GM23248 (cell line): Measurements from ENCODE around the gene ELAC2. TPM values are rescaled to one million over a fixed set of nuclear protein-coding genes. Genes with fewer than 3 reads are reported as not detected.

ENCODE experiments used
- DNase-seq: peaks from one replicate; pipeline ENCODE4 v3.0.0-alpha.2; 2015
- H2AFZ ChIP-seq: fragments of 200-600 bp; sonication (generic); 2 replicates; pipeline ENCODE4 v1.6.1; 2016; ENCODE audit warnings: antibody characterized with exemption
- H3F3A ChIP-seq: fragments of 200-600 bp; sonication (generic); 2 replicates; pipeline ENCODE4 v1.6.1; 2016; ENCODE audit warnings: mild to moderate bottlenecking, antibody characterized with exemption, mixed run types; ENCODE audit not compliant: insufficient read depth
- H3K27ac ChIP-seq: fragments of 200-600 bp; sonication (generic); 2 replicates; pipeline ENCODE4 v1.5.1; 2016; ENCODE audit warnings: mild to moderate bottlenecking
- H3K27me3 ChIP-seq: fragments of 200-600 bp; sonication (generic); replicated peaks from 2 replicates; pipeline ENCODE4 v1.6.1; 2016; ENCODE audit warnings: mild to moderate bottlenecking; ENCODE audit not compliant: insufficient read depth
- H3K36me3 ChIP-seq: fragments of 200-600 bp; sonication (generic); 2 replicates; pipeline ENCODE4 v1.6.1; 2016; ENCODE audit warnings: low read depth, mild to moderate bottlenecking
- H3K4me1 ChIP-seq: fragments of 200-600 bp; sonication (generic); 2 replicates; pipeline ENCODE4 v1.6.1; 2016; ENCODE audit warnings: mild to moderate bottlenecking; ENCODE audit not compliant: insufficient read depth
- H3K4me2 ChIP-seq: fragments of 200-600 bp; sonication (generic); one replicate; pipeline ENCODE4 v1.6.1; 2016; ENCODE audit warnings: mild to moderate bottlenecking; ENCODE audit not compliant: unreplicated experiment
- H3K4me3 ChIP-seq: fragments of 200-600 bp; sonication (generic); 2 replicates; pipeline ENCODE4 v1.5.1; 2016; ENCODE audit warnings: mild to moderate bottlenecking
- H3K79me2 ChIP-seq: fragments of 200-600 bp; sonication (generic); 2 replicates; pipeline ENCODE4 v1.6.1; 2016; ENCODE audit warnings: mild to moderate bottlenecking; ENCODE audit not compliant: insufficient read depth
- H3K9ac ChIP-seq: fragments of 200-600 bp; sonication (generic); 2 replicates; pipeline ENCODE4 v1.6.1; 2016; ENCODE audit warnings: mild to moderate bottlenecking
- H3K9me2 ChIP-seq: fragments of 200-600 bp; sonication (generic); 2 replicates; pipeline ENCODE4 v1.6.1; 2016; ENCODE audit warnings: mixed run types, mild to moderate bottlenecking, moderate library complexity; ENCODE audit not compliant: insufficient read depth
- H3K9me3 ChIP-seq: fragments of 200-600 bp; sonication (generic); one replicate; pipeline ENCODE4 v1.6.1; 2017; ENCODE audit warnings: low read depth
- H4K20me1 ChIP-seq: fragments of 200-600 bp; sonication (generic); 2 replicates; pipeline ENCODE4 v1.6.0; 2016; ENCODE audit not compliant: insufficient read depth
- EZH2 ChIP-seq: fragments of 200-600 bp; sonication (generic); IDR thresholded peaks from 2 replicates; pipeline ENCODE4 v1.6.1; 2018; ENCODE audit warnings: antibody characterized with exemption, mild to moderate bottlenecking; ENCODE audit not compliant: insufficient read depth, poor library complexity, severe bottlenecking
- EZH2phosphoT487 ChIP-seq: fragments of 200-600 bp; sonication (generic); IDR thresholded peaks from 2 replicates; pipeline ENCODE4 v1.6.1; 2018; ENCODE audit warnings: antibody characterized with exemption, moderate library complexity, mild to moderate bottlenecking, low read depth; ENCODE audit not compliant: insufficient read depth
- WGBS, 2 experiments: methylation state at CpG; one replicate each; pipeline ENCODE4 v1.1.6; 2015 to 2017; ENCODE audit warnings: low lambda C conversion rate in 2 of 2, low coverage in 1 of 2; ENCODE audit errors: missing lambda C conversion rate in 2 of 2; 5-methylcytosine and 5-hydroxymethylcytosine counted together
- in situ Hi-C: fragments of 300-500 bp; cut with MboI; formaldehyde crosslinking; loops from 2 replicates; pipeline ENCODE4 v1.15.0; 2020
- polyA plus RNA-seq: library from polyadenylated mRNA; unstranded; fragments of >200 nt; fragmentation: Nextera tagmentation; extraction: Ambion mirVana; gene quantifications from 2 replicates; pipeline ENCODE4 v1.2.1, GENCODE V29; 2016
- total RNA-seq: library from RNA; depleted of rRNA; stranded (reverse); fragments of >200 nt; shearing (Covaris generic); gene quantifications from 2 replicates; pipeline ENCODE4 v1.2.3, GENCODE V29; 2014

ELAC2 gene
- total and polyA plus RNA-seq, 2 experiments from 2014 or later: 42.2 to 66.5 TPM

- peak overlapping the region; percentile 79 for H3K4me2 ChIP-seq
- DNase-seq: peak; percentile 65
- no peaks in the 10 kb centered on the region for H3K9me2 ChIP-seq
- H2AFZ ChIP-seq: peak overlapping the region; percentile 85
- in situ Hi-C loops: no loop called here
- no peaks in the 10 kb centered on the region for H3K9me3 ChIP-seq
- WGBS, 2 experiments: 12 to 13% methylated on average over 21 of the region's 21 CpGs
- no peaks in the 10 kb centered on the region for H3K27me3 ChIP-seq
- peak overlapping the region; percentile 82 for H3K9ac ChIP-seq
- H3K4me1 ChIP-seq: peaks cover 10% of the 10 kb centered on the region
- peak overlapping the region; percentile 81 for H3K4me3 ChIP-seq
- H3K36me3 ChIP-seq: peaks cover 38% of the 10 kb centered on the region
- H3K79me2 ChIP-seq: peaks cover 28% of the 10 kb centered on the region
- no peaks in the 10 kb centered on the region for H4K20me1 ChIP-seq
- H3K27ac ChIP-seq: peak overlapping the region; percentile 56
- TF ChIP-seq EZH2phosphoT487 (no peak), EZH2 (no peak)
- peaks cover 6% of the 10 kb centered on the region; the same call in 1 of the 2 replicates for H3F3A ChIP-seq
These were observed 759 bp downstream of the ELAC2 start for GRCh38 chr17:13016881-13017654.

DNA sequence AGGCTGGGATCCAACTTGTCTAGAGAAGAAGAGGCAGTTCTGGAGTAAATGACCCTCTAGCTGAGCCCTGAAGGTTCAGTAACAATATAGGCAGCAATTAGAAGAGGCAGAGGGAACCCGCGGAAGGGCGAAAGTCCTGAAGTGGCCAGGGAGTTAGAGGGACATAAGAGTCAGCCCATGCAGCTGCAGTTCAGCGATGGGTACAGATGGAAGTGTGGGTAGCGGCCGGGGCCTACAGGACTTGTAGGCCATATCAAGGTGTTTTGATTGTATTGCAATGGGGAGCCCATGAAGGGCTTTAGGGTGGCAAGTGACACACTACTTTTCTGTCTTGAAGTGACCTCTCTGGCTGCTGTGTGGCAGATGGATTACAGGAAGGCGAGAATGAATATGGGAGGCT is 3.0 kb downstream of the ELAC2 start:
- Histone ChIP-seq H4K20me1 (no peaks in the 10 kb centered on the region), H2AFZ (no peak overlapping the region), H3K36me3 (peaks cover 60% of the 10 kb centered on the region), H3K4me1 (peaks cover 10% of the 10 kb centered on the region), H3K27ac (no peak overlapping the region), H3K79me2 (peaks cover 28% of the 10 kb centered on the region), H3K4me2 (no peak overlapping the region), H3F3A (peaks cover 6% of the 10 kb centered on the region; the same call in 1 of the 2 replicates), H3K9me2 (no peaks in the 10 kb centered on the region), H3K4me3 (no peak overlapping the region), H3K27me3 (no peaks in the 10 kb centered on the region), H3K9ac (no peak overlapping the region), H3K9me3 (no peaks in the 10 kb centered on the region)
- DNase-seq: no peak
- 90 to 92% methylated on average over 7 of the region's 7 CpGs for WGBS, 2 experiments
- in situ Hi-C loops: no loop called here
- TF ChIP-seq EZH2 (no peak), EZH2phosphoT487 (no peak)

GRCh38 chr17:13010959-13011358 is 6.9 kb downstream of the ELAC2 start:
- in situ Hi-C loops: no loop called here
- H4K20me1 ChIP-seq: no peaks in the 10 kb centered on the region
- no peak for TF ChIP-seq EZH2phosphoT487
- TF ChIP-seq EZH2: no peak

DNA sequence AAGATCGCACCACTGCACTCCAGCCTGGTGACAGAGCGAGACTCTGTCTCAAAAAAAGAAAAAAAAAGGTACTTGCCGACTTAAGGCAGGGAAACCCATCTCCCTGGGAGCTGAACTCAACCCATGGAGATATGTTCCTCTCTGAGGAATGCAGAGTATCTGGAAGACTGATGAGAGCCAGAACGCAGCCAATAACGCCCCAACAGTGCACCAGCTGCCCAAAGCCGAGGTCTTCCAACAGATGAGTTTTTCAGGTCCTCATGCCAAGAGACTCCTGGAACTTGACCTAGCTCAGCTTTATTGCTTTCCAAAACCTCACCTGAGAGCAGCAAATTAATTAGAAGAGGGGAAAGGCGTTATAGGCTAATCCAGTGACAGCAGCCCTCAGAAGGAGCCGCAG is 9.4 kb downstream of the ELAC2 start:
- H3K9ac ChIP-seq: no peak overlapping the region
- 74 to 85% methylated on average over 7 to 8 of the region's 8 CpGs for whole genome bisulfite sequencing, 2 experiments
- H2AFZ ChIP-seq: no peak overlapping the region
- in situ Hi-C loops: no loop called here
- no peak overlapping the region for H3K4me3 ChIP-seq
- H3K9me2 ChIP-seq: no peaks in the 10 kb centered on the region
- TF ChIP-seq EZH2 (no peak), EZH2phosphoT487 (no peak)
- H3K79me2 ChIP-seq: no peaks in the 10 kb centered on the region
- peaks cover 50% of the 10 kb centered on the region for H3K36me3 ChIP-seq
- H3K9me3 ChIP-seq: no peaks in the 10 kb centered on the region
- H3K27me3 ChIP-seq: no peaks in the 10 kb centered on the region
- peaks cover 11% of the 10 kb centered on the region; the same call in 1 of the 2 replicates for H3F3A ChIP-seq
- DNase-seq: no peak
- H3K4me2 ChIP-seq: no peak overlapping the region
- H3K27ac ChIP-seq: no peak overlapping the region
- H3K4me1 ChIP-seq: no peaks in the 10 kb centered on the region
- no peaks in the 10 kb centered on the region for H4K20me1 ChIP-seq

More at GRCh38 chr17:13010959-13011358, 6.9 kb downstream of the ELAC2 start:
- Histone ChIP-seq H3K9me2 (no peaks in the 10 kb centered on the region), H3K36me3 (peaks cover 71% of the 10 kb centered on the region), H3K9ac (no peak overlapping the region), H3K9me3 (no peaks in the 10 kb centered on the region), H3K4me3 (no peak overlapping the region), H3K27me3 (no peaks in the 10 kb centered on the region), H3K4me1 (no peaks in the 10 kb centered on the region), H3F3A (no peaks in the 10 kb centered on the region; the same call in 1 of the 2 replicates), H3K79me2 (peaks cover 13% of the 10 kb centered on the region), H3K4me2 (no peak overlapping the region), H2AFZ (no peak overlapping the region), H3K27ac (no peak overlapping the region)
- no peak for DNase-seq
- WGBS, 2 experiments: 93 to 95% methylated on average over 7 of the region's 7 CpGs
